Activated naive CD8-positive, alpha-beta T cell treated with anti-CD3 and anti-CD28 coated beads, Interleukin-2, amount 10 ng/mL, durations not matched to agents 7 days and 5 days (primary cell): ENCODE results near the gene GMFB. TPM values are rescaled to one million over a fixed set of nuclear protein-coding genes. Genes with fewer than 3 reads are reported as not detected.

Source experiments
- ATAC-seq: fragments of 150-1000 bp; cut with Tn5 transposase; one replicate; pipeline ENCODE4 v1.10.0; 2021; ENCODE audit warnings: low read depth, moderate library complexity
- POLR2A ChIA-PET: fragments of 350-600 bp; sonication (Branson Sonifier 250); formaldehyde crosslinking; loops from one replicate; lab custom pipeline; 2021; ENCODE audit warnings: antibody characterized with exemption; lab: Charles Lee
- DNase-seq: peaks from one replicate; pipeline ENCODE4 v3.0.0; 2021
- H3K27ac Mint-ChIP-seq: one replicate; pipeline ENCODE4 v1.8.0; 2022; ENCODE audit warnings: mild to moderate bottlenecking, mixed read lengths
- H3K27me3 Mint-ChIP-seq: one replicate; pipeline ENCODE4 v1.8.0; 2022; ENCODE audit warnings: mild to moderate bottlenecking, moderate library complexity, mixed read lengths
- H3K36me3 Mint-ChIP-seq: one replicate; pipeline ENCODE4 v1.8.0; 2021; ENCODE audit warnings: mild to moderate bottlenecking, mixed read lengths
- H3K4me1 Mint-ChIP-seq: one replicate; pipeline ENCODE4 v1.8.0; 2021; ENCODE audit warnings: mixed read lengths
- H3K4me3 Mint-ChIP-seq: one replicate; pipeline ENCODE4 v1.8.0; 2022; ENCODE audit warnings: mild to moderate bottlenecking, moderate library complexity, mixed read lengths
- H3K9me3 Mint-ChIP-seq: one replicate; pipeline ENCODE4 v1.8.0; 2021; ENCODE audit warnings: mixed read lengths
- total RNA-seq, 2 experiments: library from RNA; stranded (reverse); gene quantifications; one replicate each; pipeline ENCODE4 v1.2.3, GENCODE V29; 2021

GMFB gene
- total RNA-seq, 2 experiments from 2014 or later: 31.3 to 36.4 TPM

DNA sequence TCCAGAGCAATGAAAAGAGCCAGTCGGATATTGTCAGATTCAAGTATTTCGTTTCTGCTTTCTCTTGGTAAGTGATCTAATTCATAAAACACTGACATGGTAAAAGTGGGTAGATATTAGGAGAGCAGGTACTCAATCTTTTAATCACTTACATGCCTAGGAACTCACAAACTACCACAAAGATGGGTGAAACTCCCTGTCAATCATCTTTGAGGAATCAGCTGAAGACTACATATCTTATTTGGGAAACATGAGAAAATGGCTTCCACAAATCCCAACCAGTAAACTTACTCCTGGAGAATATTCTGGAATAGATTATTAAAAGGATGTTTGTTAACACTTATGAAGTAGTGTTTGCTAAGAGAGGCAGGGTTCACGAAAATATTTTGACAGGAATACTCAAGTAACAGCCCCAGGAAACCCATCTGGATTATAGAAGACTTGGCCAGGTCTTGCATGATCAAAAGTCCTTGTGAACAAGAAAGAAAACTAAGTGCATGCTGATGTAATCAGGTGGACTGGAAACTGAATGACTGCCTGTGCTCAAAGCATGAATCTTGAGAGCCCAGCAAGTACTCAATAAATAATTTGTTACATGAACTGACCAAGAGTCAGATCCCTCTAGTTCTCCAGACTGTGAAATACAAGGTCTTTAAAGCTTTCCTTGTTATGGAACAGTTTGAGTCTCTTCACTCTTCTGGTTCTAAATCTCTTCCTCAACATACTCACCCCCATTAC lies 63.1 kb downstream of the GMFB start:
- ATAC-seq: no peak
- Mint-ChIP-seq H3K9me3 (no peaks in the 10 kb centered on the region), H3K4me1 (no peaks in the 10 kb centered on the region), H3K27ac (no peak overlapping the region), H3K27me3 (no peaks in the 10 kb centered on the region), H3K36me3 (peaks cover 26% of the 10 kb centered on the region), H3K4me3 (no peak overlapping the region)
- no peak for DNase-seq
- POLR2A ChIA-PET: no interaction called here

- Mint-ChIP-seq H3K36me3 (peaks cover 26% of the 10 kb centered on the region), H3K4me1 (peaks cover 2% of the 10 kb centered on the region), H3K4me3 (no peak overlapping the region), H3K9me3 (no peaks in the 10 kb centered on the region), H3K27ac (no peak overlapping the region), H3K27me3 (no peaks in the 10 kb centered on the region)
- no peak for DNase-seq
- POLR2A ChIA-PET: no interaction called here
- ATAC-seq: no peak
Measured at GRCh38 chr14:54425068-54425467, 63.7 kb downstream of the GMFB start.

Other genes with a start within 250 kb of the GMFB start
- gene CDKN3, start 92.0 kb downstream of the GMFB start, total RNA-seq: 10 to 100 TPM; 64.8 to 67.6 TPM
- 10 to 100 TPM; 54.9 to 63.2 TPM for gene CNIH1, start 47.6 kb downstream of the GMFB start, total RNA-seq
- 10 to 100 TPM; 14.7 to 17.3 TPM for gene CGRRF1, start 20.9 kb upstream of the GMFB start, total RNA-seq
- gene SAMD4A, start 78.1 kb upstream of the GMFB start, total RNA-seq: 1 to 10 TPM; 2.6 to 2.7 TPM